Choroid plexus epithelial cell (primary cell): Measurements from ENCODE around the gene RPP40.

Experiments
- DNase-seq: peaks from one replicate; pipeline ENCODE4 v3.0.0-alpha.2; 2010; ENCODE audit warnings: low read depth
- H3K4me3 ChIP-seq: 2 replicates; pipeline ENCODE4 v1.5.1; 2011; ENCODE audit warnings: low read depth, mild to moderate bottlenecking, control low read depth, low read length, moderate library complexity
- CTCF ChIP-seq: conservative IDR thresholded peaks from 2 replicates; pipeline ENCODE4 v1.5.1; 2011; ENCODE audit warnings: low read depth, mild to moderate bottlenecking, control low read depth, inconsistent platforms, low read length, moderate library complexity

Gene RPP40

GRCh38 chr6:5003604-5004372 is at the start of gene RPP40:
RPP40 (minus strand) TSS chr6:5004037; CDS start chr6:5004002, 35 bp downstream.
- peak within 1 kb of the TSS; percentile 83 for H3K4me3 ChIP-seq
- peak; percentile 77 for TF ChIP-seq CTCF
- peak; percentile 98 for DNase-seq

GRCh38 chr6:5053038-5053437 is 49.2 kb upstream of the RPP40 start:
- peak; percentile 28 for DNase-seq
- no peak overlapping the region for H3K4me3 ChIP-seq
- no peak for TF ChIP-seq CTCF

- no peak for TF ChIP-seq CTCF
- H3K4me3 ChIP-seq = no peak overlapping the region
Observed at GRCh38 chr6:5051394-5051793, 47.6 kb upstream of the RPP40 start.

GRCh38 chr6:5050009-5050408 is 46.2 kb upstream of the RPP40 start:
- H3K4me3 ChIP-seq = no peak overlapping the region
- TF ChIP-seq CTCF = no peak
- no peak for DNase-seq

More at GRCh38 chr6:5051394-5051793, 47.6 kb upstream of the RPP40 start:
- no peak for DNase-seq

- H3K4me3 ChIP-seq = no peak overlapping the region
- DNase-seq = no peak
- no peak for TF ChIP-seq CTCF
Observed at GRCh38 chr6:5046430-5046829, 42.6 kb upstream of the RPP40 start.

GRCh38 chr6:5045416-5045815 is 41.6 kb upstream of the RPP40 start:
- no peak for TF ChIP-seq CTCF
- DNase-seq = no peak
- no peak overlapping the region for H3K4me3 ChIP-seq

GRCh38 chr6:5044866-5045265 is 41.0 kb upstream of the RPP40 start:
- no peak overlapping the region for H3K4me3 ChIP-seq
- no peak for TF ChIP-seq CTCF
- no peak for DNase-seq
